Measurements from ENCODE around the gene POP5. TPM values are rescaled to one million over a fixed set of nuclear protein-coding genes. Genes with fewer than 3 reads are reported as not detected.
"Not testable (repeated sequence)": the region's sequence is repeated elsewhere in the genome, so short reads cannot be mapped to it uniquely, and the experiment has no call there.

The POP5 gene
- total RNA-seq, 1 experiment from 2014 or later, result 29.9 TPM

DNA sequence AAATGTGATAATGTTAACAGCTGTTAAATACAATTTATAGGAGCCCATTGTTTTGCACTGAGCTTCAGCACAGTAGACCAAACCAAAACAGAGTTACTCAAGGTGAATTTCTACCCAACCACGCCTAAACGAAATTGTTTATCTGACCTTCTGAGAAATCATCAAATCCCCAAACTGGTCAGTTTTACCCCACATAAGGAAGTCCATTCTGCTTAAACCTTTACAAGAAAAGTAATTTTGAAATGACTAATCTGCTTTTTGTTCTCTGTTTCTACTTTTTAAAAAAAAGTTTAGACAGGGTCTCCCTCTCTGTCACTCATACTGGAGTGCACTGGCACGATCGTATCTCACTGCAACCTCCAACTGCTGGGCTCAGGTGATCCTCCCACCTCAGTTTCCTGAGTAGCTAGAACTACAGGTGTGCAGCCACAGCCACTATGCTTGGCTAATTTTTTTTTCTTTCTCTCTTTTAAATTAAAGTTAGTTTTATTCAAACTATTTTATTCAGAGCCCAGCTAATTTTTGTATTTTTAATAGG is 48.4 kb downstream of the POP5 start:
- H3K4me1 Mint-ChIP-seq (ENCODE audit: insufficient read depth, unreplicated experiment), result peaks cover 7% of the 10 kb centered on the region

DNA sequence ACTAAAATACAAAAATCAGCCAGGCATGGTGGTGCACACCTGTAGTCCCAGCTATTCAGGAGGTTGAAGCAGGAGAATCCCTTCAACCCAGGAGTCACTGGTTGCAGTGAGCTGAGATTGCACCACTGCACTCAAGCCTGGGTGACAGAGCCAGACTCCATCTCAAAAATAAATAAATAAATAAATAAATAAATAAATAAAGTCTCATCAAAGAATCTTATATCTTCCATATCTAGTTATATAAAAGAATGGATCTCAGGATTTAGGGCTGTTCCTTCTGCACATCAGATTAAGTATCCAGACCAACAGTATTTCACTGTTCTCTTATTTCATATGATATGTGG is 50.8 kb downstream of the POP5 start:
- peaks cover 15% of the 10 kb centered on the region for H3K36me3 Mint-ChIP-seq (ENCODE audit: insufficient read depth, unreplicated experiment)
- H3K27me3 Mint-ChIP-seq (ENCODE audit: insufficient read depth, unreplicated experiment); H3K9me3 Mint-ChIP-seq (ENCODE audit: unreplicated experiment); CTCF ChIA-PET; intact Hi-C loops (cut with micrococcal nuclease); DNase-seq (ENCODE audit: unreplicated experiment); H3K4me1 Mint-ChIP-seq (ENCODE audit: insufficient read depth, unreplicated experiment); BruUV-seq (replicated peaks): not testable (repeated sequence)
- peak overlapping the region; percentile 79 for H3K4me3 Mint-ChIP-seq (ENCODE audit: unreplicated experiment)
- POLR2A ChIA-PET, result interaction anchor here (0.7 to 3.7 kb wide), 6 partner anchors 8 to 295 kb away, joined by 3 to 45 read pairs (median 12); partner anchors contain the start of genes DYNLL1 and SRSF9
- H3K27ac Mint-ChIP-seq (ENCODE audit: low read depth, unreplicated experiment), result peak overlapping the region; percentile 96

More for the DNA sequence above, 48.4 kb downstream of the POP5 start:
- no peak for DNase-seq (ENCODE audit: unreplicated experiment)
- ChIA-PET CTCF (interaction anchor here (1.4 kb wide), 1 partner anchor 92 kb away, joined by 6 read pairs; no protein-coding TSS in a partner anchor), POLR2A (interaction anchor here (0.7 to 1.1 kb wide), 6 partner anchors 12 to 242 kb away, joined by 3 to 4 read pairs (median 3); no protein-coding TSS in a partner anchor)
- Mint-ChIP-seq H3K27me3 (ENCODE audit: insufficient read depth, unreplicated experiment) (no peaks in the 10 kb centered on the region), H3K9me3 (ENCODE audit: unreplicated experiment) (no peaks in the 10 kb centered on the region), H3K36me3 (ENCODE audit: insufficient read depth, unreplicated experiment) (peaks cover 32% of the 10 kb centered on the region), H3K4me3 (ENCODE audit: unreplicated experiment) (no peak overlapping the region), H3K27ac (ENCODE audit: low read depth, unreplicated experiment) (no peak overlapping the region)
- no TSS peak for BruUV-seq (replicated peaks)
- TF ChIP-seq, protein P1, sequence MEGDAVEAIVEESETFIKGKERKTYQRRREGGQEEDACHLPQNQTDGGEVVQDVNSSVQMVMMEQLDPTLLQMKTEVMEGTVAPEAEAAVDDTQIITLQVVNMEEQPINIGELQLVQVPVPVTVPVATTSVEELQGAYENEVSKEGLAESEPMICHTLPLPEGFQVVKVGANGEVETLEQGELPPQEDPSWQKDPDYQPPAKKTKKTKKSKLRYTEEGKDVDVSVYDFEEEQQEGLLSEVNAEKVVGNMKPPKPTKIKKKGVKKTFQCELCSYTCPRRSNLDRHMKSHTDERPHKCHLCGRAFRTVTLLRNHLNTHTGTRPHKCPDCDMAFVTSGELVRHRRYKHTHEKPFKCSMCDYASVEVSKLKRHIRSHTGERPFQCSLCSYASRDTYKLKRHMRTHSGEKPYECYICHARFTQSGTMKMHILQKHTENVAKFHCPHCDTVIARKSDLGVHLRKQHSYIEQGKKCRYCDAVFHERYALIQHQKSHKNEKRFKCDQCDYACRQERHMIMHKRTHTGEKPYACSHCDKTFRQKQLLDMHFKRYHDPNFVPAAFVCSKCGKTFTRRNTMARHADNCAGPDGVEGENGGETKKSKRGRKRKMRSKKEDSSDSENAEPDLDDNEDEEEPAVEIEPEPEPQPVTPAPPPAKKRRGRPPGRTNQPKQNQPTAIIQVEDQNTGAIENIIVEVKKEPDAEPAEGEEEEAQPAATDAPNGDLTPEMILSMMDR (IDR thresholded peaks at IDR 0.05; ENCODE audit: unreplicated experiment), result no peak
- intact Hi-C loops (cut with micrococcal nuclease), result no loop called here

DNA sequence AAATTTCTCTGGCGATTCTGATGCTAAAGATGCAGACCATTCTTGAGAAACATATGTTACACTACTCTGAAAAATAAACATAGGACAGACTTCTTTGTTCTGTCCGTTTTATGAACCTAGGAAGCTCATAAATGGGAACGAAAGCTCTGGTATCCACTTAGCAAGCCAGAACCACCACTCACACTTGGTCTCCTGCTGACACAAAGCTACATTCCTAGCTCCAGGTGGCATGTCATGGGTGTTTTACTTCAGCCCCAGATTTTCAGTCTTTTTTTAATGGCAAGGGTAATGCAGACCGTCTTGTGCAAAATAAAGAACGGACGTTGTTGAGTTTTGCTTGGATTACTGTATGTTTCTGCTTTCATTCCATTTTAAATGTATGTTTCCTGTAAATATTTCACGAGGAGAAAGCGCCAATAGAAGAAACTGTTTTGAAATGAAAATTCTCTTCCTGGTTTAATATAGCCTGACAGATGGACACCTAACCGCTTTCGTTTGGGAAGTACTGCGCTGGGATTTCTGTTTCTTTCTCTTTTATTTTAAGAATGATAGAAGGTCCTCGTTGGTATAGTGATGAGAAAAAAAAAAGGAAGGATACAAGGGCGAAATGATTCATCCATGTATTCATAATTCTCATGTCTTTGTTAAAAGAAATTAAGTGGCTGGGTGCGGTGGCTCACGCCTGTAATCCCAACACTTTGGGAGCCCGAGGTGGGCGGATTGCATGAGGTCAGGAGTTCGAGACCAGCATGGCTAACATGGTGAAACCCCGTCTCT is 51.4 kb downstream of the POP5 start:
- Mint-ChIP-seq H3K27me3 (ENCODE audit: insufficient read depth, unreplicated experiment) (no peaks in the 10 kb centered on the region), H3K27ac (ENCODE audit: low read depth, unreplicated experiment) (peak overlapping the region; percentile 96), H3K4me3 (ENCODE audit: unreplicated experiment) (peak overlapping the region; percentile 79), H3K9me3 (ENCODE audit: unreplicated experiment) (no peaks in the 10 kb centered on the region), H3K36me3 (ENCODE audit: insufficient read depth, unreplicated experiment) (peaks cover 12% of the 10 kb centered on the region), H3K4me1 (ENCODE audit: insufficient read depth, unreplicated experiment) (peaks cover 6% of the 10 kb centered on the region)
- BruUV-seq (replicated peaks), result no TSS peak
- ChIA-PET POLR2A (interaction anchor here (0.6 to 3.7 kb wide), 18 partner anchors 9 to 328 kb away, joined by 3 to 45 read pairs (median 5); partner anchors contain the start of genes DYNLL1, GATC, POP5 and RPLP0), CTCF (interaction anchor here (0.9 kb wide), 1 partner anchor 48 kb away, joined by 3 read pairs; no protein-coding TSS in a partner anchor)
- intact Hi-C loops (cut with micrococcal nuclease), result loop anchor here (1.0 kb wide), 1 partner anchor 51 kb away; the partner anchor contains the start of gene POP5
- peak; percentile 61 for DNase-seq (ENCODE audit: unreplicated experiment)
- TF ChIP-seq, protein P1 (IDR thresholded peaks at IDR 0.05; ENCODE audit: unreplicated experiment), result no peak

DNA sequence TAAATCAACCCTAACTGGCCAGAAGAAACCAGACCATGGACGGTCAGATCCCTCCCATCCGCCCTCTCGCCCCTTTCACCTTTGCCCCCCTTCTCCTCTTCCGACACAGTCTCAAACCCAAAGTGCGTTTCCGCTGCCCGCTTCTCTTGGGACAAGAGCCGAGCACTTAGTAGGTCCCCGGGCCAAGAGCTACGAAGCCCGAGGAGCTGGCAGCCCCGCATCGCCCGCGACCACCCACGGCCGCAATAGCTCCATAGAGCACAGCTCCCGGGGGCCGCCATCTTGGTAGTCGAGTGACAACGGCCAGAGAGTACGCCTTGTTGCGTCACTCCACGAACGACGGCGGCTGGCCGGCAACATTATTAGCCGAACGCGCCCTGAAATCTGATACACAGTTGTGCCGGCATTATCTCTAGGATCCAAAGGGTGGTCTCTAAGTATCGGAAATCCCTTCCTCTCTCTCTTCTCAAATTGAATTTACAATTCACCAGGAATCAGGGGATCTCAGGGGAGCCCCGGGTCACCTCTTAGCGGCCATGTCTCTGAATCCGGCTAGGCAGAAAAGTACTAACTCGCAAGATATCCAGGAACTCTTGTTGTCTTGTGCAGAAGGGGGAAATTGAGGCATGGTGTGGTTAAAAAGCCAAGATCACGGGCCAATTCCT is 52.2 kb downstream of the POP5 start, which contains the start of gene COQ5:
COQ5 (minus strand) TSS at position 298 of the 665 bp plus-strand sequence; CDS start at position 281, 17 bp downstream.
- no TSS peak for BruUV-seq (replicated peaks)
- POLR2A ChIA-PET, result interaction anchor here (0.6 to 3.7 kb wide), 16 partner anchors 9 to 328 kb away, joined by 3 to 45 read pairs (median 5); partner anchors contain the start of genes DYNLL1, GATC, POP5 and RPLP0
- Mint-ChIP-seq H3K27me3 (ENCODE audit: insufficient read depth, unreplicated experiment) (no peaks in the 10 kb centered on the region), H3K36me3 (ENCODE audit: insufficient read depth, unreplicated experiment) (peaks cover 15% of the 10 kb centered on the region), H3K4me1 (ENCODE audit: insufficient read depth, unreplicated experiment) (peaks cover 6% of the 10 kb centered on the region), H3K9me3 (ENCODE audit: unreplicated experiment) (no peaks in the 10 kb centered on the region), H3K4me3 (ENCODE audit: unreplicated experiment) (peak within 1 kb of the TSS; percentile 79), H3K27ac (ENCODE audit: low read depth, unreplicated experiment) (peak within 1 kb of the TSS; percentile 96)
- TF ChIP-seq, protein P1 (IDR thresholded peaks at IDR 0.05; ENCODE audit: unreplicated experiment), result no peak
- CTCF ChIA-PET, result interaction anchor here (0.7 to 0.9 kb wide), 4 partner anchors 38 to 378 kb away, joined by 3 to 4 read pairs (median 3); no protein-coding TSS in a partner anchor
- intact Hi-C loops (cut with micrococcal nuclease), result loop anchor here (1.0 kb wide), 1 partner anchor 52 kb away; the partner anchor contains the start of gene POP5
- DNase-seq (ENCODE audit: unreplicated experiment), result peak; percentile 90

Other genes starting within 250 kb of the POP5 start
- gene MSI1, start 212.2 kb downstream of the POP5 start, total RNA-seq (2022), result not detected in 2 replicates
- gene COX6A1, start 143.3 kb downstream of the POP5 start, total RNA-seq (2022), result 475 and 518 TPM in 2 replicates
- gene TRIAP1, start 135.0 kb downstream of the POP5 start, total RNA-seq (2022), result 48.4 and 50.2 TPM in 2 replicates
- gene GATC, start 135.0 kb downstream of the POP5 start, total RNA-seq (2022), result 29.7 and 32.1 TPM in 2 replicates
- 192 and 193 TPM in 2 replicates for gene SRSF9, start 111.7 kb downstream of the POP5 start, total RNA-seq (2022)
- gene DYNLL1, start 85.3 kb downstream of the POP5 start, total RNA-seq (2022), result 247 and 351 TPM in 2 replicates
- 21.5 and 22.9 TPM in 2 replicates for gene COQ5, start 52.2 kb downstream of the POP5 start, total RNA-seq (2022)
- 166 and 222 TPM in 2 replicates for gene RNF10, start 47.0 kb downstream of the POP5 start, total RNA-seq (2022)
- gene CABP1, start 59.2 kb upstream of the POP5 start, total RNA-seq (2022), result not detected in 2 replicates
- gene MLEC, start 105.7 kb upstream of the POP5 start, total RNA-seq (2022), result 107 and 144 TPM in 2 replicates
- gene UNC119B, start 129.1 kb upstream of the POP5 start, total RNA-seq (2022), result 31.0 and 34.7 TPM in 2 replicates
- 1.9 and 2.1 TPM in 2 replicates for gene ACADS, start 144.4 kb upstream of the POP5 start, total RNA-seq (2022)

Measured in MCF 10A (cell line).